DND-41 (cell line): ENCODE results near the gene SCOC.

Experiments used
- ATAC-seq: fragments of 200-7000 bp; cut with Tn5 transposase; 3 replicates; pipeline ENCODE4 v1.9.1; 2021; ENCODE audit warnings: low read depth; ENCODE audit not compliant: insufficient read depth
- DNase-seq: peaks from one replicate; pipeline ENCODE4 v3.0.0-alpha.2; 2020
- H2AFZ ChIP-seq: 2 replicates; pipeline ENCODE4 v1.6.0; 2012; ENCODE audit warnings: low read depth, low read length
- H3K27ac ChIP-seq: 2 replicates; pipeline ENCODE4 v1.5.1; 2012; ENCODE audit warnings: low read length, inconsistent platforms
- H3K27me3 ChIP-seq: fragments of 200-600 bp; sonication (generic); 2 replicates; pipeline ENCODE4 v1.6.0; 2012; ENCODE audit warnings: low read length, mild to moderate bottlenecking, inconsistent platforms; ENCODE audit not compliant: insufficient read depth, poor library complexity
- H3K36me3 ChIP-seq: 2 replicates; pipeline ENCODE4 v1.5.1; 2012; ENCODE audit warnings: low read length, inconsistent platforms; ENCODE audit not compliant: insufficient read depth
- H3K4me1 ChIP-seq: 2 replicates; pipeline ENCODE4 v1.5.1; 2012; ENCODE audit warnings: mild to moderate bottlenecking, low read length; ENCODE audit not compliant: insufficient read depth
- H3K4me2 ChIP-seq: 2 replicates; pipeline ENCODE4 v1.6.0; 2012; ENCODE audit warnings: mild to moderate bottlenecking, moderate library complexity, low read length, inconsistent platforms; ENCODE audit not compliant: insufficient read depth
- H3K4me3 ChIP-seq, 2 experiments: fragments of 200-600 bp in 1 of 2; shearing (Covaris generic) in 1 of 2; 2 replicates each; pipeline ENCODE4 v1.5.1; 2012 to 2016; ENCODE audit warnings: inconsistent platforms in 2 of 2, low read length in 2 of 2, mild to moderate bottlenecking in 2 of 2, low read depth in 1 of 2, moderate library complexity in 1 of 2
- H3K79me2 ChIP-seq: 2 replicates; pipeline ENCODE4 v1.6.0; 2012; ENCODE audit warnings: low read length, inconsistent platforms; ENCODE audit not compliant: insufficient read depth
- H3K9ac ChIP-seq: 2 replicates; pipeline ENCODE4 v1.6.0; 2012; ENCODE audit warnings: low read depth, mild to moderate bottlenecking, inconsistent platforms, low read length, moderate library complexity
- H3K9me3 ChIP-seq: 2 replicates; pipeline ENCODE4 v1.5.1; 2012; ENCODE audit warnings: low read length, moderate library complexity, mild to moderate bottlenecking, inconsistent platforms; ENCODE audit not compliant: insufficient read depth, severe bottlenecking
- H4K20me1 ChIP-seq: 2 replicates; pipeline ENCODE4 v1.6.0; 2012; ENCODE audit warnings: low read length; ENCODE audit not compliant: insufficient read depth
- EZH2 ChIP-seq: IDR thresholded peaks from 3 replicates; pipeline ENCODE4 v1.6.1; 2012; ENCODE audit warnings: borderline replicate concordance, low read depth, mild to moderate bottlenecking, moderate library complexity, low read length, inconsistent platforms; ENCODE audit not compliant: severe bottlenecking
- TF ChIP-seq, protein P1 (sequence below): IDR thresholded peaks from 2 replicates; pipeline ENCODE4 v1.5.1; 2012; ENCODE audit warnings: borderline replicate concordance, low read length, moderate library complexity, mild to moderate bottlenecking; ENCODE audit not compliant: poor library complexity, severe bottlenecking; ENCODE audit errors: extremely low read depth

Gene SCOC

DNA sequence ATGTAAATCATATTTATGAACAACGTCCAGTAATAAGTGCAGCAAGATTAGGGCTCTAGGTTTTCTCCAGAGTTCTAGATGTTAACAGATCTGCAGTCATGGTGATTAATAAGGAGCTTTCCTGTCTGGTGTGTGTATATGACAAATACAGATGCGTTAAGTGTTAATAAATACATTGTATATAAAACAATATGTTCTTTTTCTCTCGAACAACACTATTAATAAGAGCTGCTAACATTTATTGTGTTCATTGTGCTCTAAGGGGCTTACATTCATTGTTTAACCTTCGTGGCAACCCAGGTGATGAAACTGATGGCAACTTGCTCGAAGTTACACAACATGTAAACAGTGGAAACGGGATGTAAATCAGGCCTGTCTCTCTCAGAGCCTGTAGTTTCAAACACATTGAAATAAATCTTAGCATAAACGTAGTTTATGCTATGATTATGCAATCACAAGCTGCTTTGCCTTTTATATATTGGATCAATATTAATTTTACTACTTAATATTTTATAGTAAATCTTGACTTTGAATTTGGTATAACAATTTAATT lies 54.5 kb downstream of the SCOC start:
- H3K27me3 ChIP-seq, result peaks cover 59% of the 10 kb centered on the region
- H3K36me3 ChIP-seq, result no peaks in the 10 kb centered on the region
- no peak for DNase-seq
- peaks cover 20% of the 10 kb centered on the region for H3K4me1 ChIP-seq
- H3K79me2 ChIP-seq, result no peaks in the 10 kb centered on the region
- no peak for ATAC-seq
- H3K4me3 ChIP-seq, result peak overlapping the region; percentile 9 to 62
- no peak for TF ChIP-seq EZH2
- TF ChIP-seq, protein P1, sequence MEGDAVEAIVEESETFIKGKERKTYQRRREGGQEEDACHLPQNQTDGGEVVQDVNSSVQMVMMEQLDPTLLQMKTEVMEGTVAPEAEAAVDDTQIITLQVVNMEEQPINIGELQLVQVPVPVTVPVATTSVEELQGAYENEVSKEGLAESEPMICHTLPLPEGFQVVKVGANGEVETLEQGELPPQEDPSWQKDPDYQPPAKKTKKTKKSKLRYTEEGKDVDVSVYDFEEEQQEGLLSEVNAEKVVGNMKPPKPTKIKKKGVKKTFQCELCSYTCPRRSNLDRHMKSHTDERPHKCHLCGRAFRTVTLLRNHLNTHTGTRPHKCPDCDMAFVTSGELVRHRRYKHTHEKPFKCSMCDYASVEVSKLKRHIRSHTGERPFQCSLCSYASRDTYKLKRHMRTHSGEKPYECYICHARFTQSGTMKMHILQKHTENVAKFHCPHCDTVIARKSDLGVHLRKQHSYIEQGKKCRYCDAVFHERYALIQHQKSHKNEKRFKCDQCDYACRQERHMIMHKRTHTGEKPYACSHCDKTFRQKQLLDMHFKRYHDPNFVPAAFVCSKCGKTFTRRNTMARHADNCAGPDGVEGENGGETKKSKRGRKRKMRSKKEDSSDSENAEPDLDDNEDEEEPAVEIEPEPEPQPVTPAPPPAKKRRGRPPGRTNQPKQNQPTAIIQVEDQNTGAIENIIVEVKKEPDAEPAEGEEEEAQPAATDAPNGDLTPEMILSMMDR, result no peak
- no peaks in the 10 kb centered on the region for H3K9me3 ChIP-seq
- H2AFZ ChIP-seq, result peak overlapping the region; percentile 75
- H3K9ac ChIP-seq, result peak overlapping the region; percentile 47; the same call in 1 of the 2 replicates
- H3K4me2 ChIP-seq, result peak overlapping the region; percentile 81
- H3K27ac ChIP-seq, result no peak overlapping the region
- H4K20me1 ChIP-seq, result no peaks in the 10 kb centered on the region
